HFFc6 (cell line): ENCODE results near the gene PRR9. TPM values are rescaled to one million over a fixed set of nuclear protein-coding genes. Genes with fewer than 3 reads are reported as not detected.

Source experiments
- DNase-seq: peaks from one replicate; pipeline ENCODE4 v3.0.0-alpha.2; 2018
- H3K27ac Mint-ChIP-seq: 2 replicates; pipeline ENCODE4 v1.8.0; 2020; ENCODE audit warnings: mild to moderate bottlenecking, mixed read lengths
- H3K27me3 Mint-ChIP-seq: 2 replicates; pipeline ENCODE4 v1.8.0; 2021; ENCODE audit warnings: mild to moderate bottlenecking, moderate library complexity, mixed read lengths; ENCODE audit not compliant: insufficient read depth
- H3K36me3 Mint-ChIP-seq: 2 replicates; pipeline ENCODE4 v1.8.0; 2021; ENCODE audit warnings: low read depth, mixed read lengths
- H3K4me1 Mint-ChIP-seq: 2 replicates; pipeline ENCODE4 v1.8.0; 2020; ENCODE audit warnings: low read depth, mixed read lengths
- H3K4me3 Mint-ChIP-seq: 2 replicates; pipeline ENCODE4 v1.8.0; 2020; ENCODE audit warnings: mild to moderate bottlenecking, moderate library complexity, mixed read lengths
- H3K9me3 Mint-ChIP-seq: 2 replicates; pipeline ENCODE4 v1.8.0; 2020; ENCODE audit warnings: mild to moderate bottlenecking, mixed read lengths
- CTCF ChIP-seq: fragments of 200-600 bp; sonication (generic); IDR thresholded peaks from 2 replicates; pipeline ENCODE4 v1.5.0; 2021; ENCODE audit warnings: antibody characterized with exemption, mild to moderate bottlenecking
- total RNA-seq, 6 experiments: library from RNA; stranded (reverse); fragmentation: NEBNext Ultra II Directional; extraction: Animal tissue kit (Norgen Biotek cat#: 25700); gene quantifications; 2 replicates in 1 of 6; 3 replicates in 5 of 6; pipeline ENCODE4 v1.2.3, GENCODE V29; 2021

Gene PRR9
- total RNA-seq, 6 experiments from 2014 or later: not detected

DNA sequence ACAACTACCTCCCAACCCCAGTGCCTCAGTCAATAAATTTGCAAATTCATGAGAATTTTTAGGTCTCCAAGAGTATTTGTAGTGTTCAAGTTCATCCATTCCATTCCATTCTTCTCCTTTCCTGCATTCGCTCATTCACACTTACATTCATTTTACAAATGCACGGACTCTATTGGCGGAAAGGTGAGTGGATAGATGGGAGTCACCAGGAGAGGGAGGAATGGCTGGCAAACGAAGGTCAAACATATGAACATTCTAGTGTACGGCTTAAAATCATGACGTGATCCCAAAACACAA, 44.6 kb downstream of the PRR9 start:
- peaks cover 34% of the 10 kb centered on the region for H3K27me3 Mint-ChIP-seq
- H3K4me3 Mint-ChIP-seq: peak overlapping the region; percentile 4; the same call in 1 of the 2 replicates
- H3K9me3 Mint-ChIP-seq: no peaks in the 10 kb centered on the region

GRCh38 chr1:153262462-153263157, 45.2 kb downstream of the PRR9 start:
- no peak for DNase-seq
- H3K4me3 Mint-ChIP-seq: no peak overlapping the region
- no peaks in the 10 kb centered on the region for H3K4me1 Mint-ChIP-seq
- no peak overlapping the region for H3K27ac Mint-ChIP-seq
- H3K9me3 Mint-ChIP-seq: no peaks in the 10 kb centered on the region
- TF ChIP-seq CTCF: no peak
- H3K36me3 Mint-ChIP-seq: no peaks in the 10 kb centered on the region
- H3K27me3 Mint-ChIP-seq: peaks cover 34% of the 10 kb centered on the region

More for the DNA sequence above, 44.6 kb downstream of the PRR9 start:
- TF ChIP-seq CTCF: no peak
- Mint-ChIP-seq H3K36me3 (no peaks in the 10 kb centered on the region), H3K4me1 (no peaks in the 10 kb centered on the region), H3K27ac (no peak overlapping the region)
- no peak for DNase-seq

DNA sequence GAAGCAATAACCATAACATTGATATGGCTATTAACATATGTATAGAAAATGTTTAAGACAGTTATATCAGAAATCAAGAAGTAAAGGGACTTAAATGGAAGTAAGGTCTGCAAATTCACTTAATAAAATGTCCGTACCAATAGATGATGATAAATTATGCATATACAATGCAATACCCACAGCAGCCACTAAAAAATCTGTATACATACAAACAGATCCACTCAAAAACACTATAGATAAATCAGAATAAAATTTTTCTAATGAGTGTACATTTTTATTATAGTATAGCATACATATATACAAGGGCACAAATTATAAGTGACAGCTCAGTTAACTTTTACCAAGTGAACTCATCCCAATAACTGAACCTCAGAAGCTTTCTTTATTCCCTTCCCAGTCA, 48.1 kb downstream of the PRR9 start:
- no peak overlapping the region for H3K4me3 Mint-ChIP-seq
- H3K27ac Mint-ChIP-seq: no peak overlapping the region
- H3K4me1 Mint-ChIP-seq: no peaks in the 10 kb centered on the region
- H3K36me3 Mint-ChIP-seq: no peaks in the 10 kb centered on the region
- no peak for DNase-seq
- peak; percentile 51 for TF ChIP-seq CTCF
- H3K9me3 Mint-ChIP-seq: no peaks in the 10 kb centered on the region
- H3K27me3 Mint-ChIP-seq: peaks cover 22% of the 10 kb centered on the region

Other genes starting within 250 kb of the PRR9 start
- gene SPRR4, start 246.9 kb upstream of the PRR9 start, total RNA-seq: not detected
- not detected for gene SPRR1A, start 233.5 kb upstream of the PRR9 start, total RNA-seq
- gene SPRR3, start 215.8 kb upstream of the PRR9 start, total RNA-seq: not detected
- gene SPRR1B, start 186.4 kb upstream of the PRR9 start, total RNA-seq: not detected
- gene SPRR2D, start 176.5 kb upstream of the PRR9 start, total RNA-seq: not detected
- gene SPRR2A, start 160.1 kb upstream of the PRR9 start, total RNA-seq: not detected
- gene SPRR2B, start 146.0 kb upstream of the PRR9 start, total RNA-seq: not detected
- gene SPRR2E, start 123.1 kb upstream of the PRR9 start, total RNA-seq: not detected
- gene SPRR2F, start 104.1 kb upstream of the PRR9 start, total RNA-seq: not detected
- gene SPRR2G, start 66.7 kb upstream of the PRR9 start, total RNA-seq: not detected
- gene LELP1, start 14.2 kb upstream of the PRR9 start, total RNA-seq: not detected
- gene LORICRIN, start 42.1 kb downstream of the PRR9 start, total RNA-seq: not detected
- not detected for gene PGLYRP3, start 95.4 kb downstream of the PRR9 start, total RNA-seq
- gene PGLYRP4, start 131.3 kb downstream of the PRR9 start, total RNA-seq: not detected
- not detected for gene S100A9, start 140.3 kb downstream of the PRR9 start, total RNA-seq
- not detected for gene S100A12, start 158.0 kb downstream of the PRR9 start, total RNA-seq
- gene S100A8, start 173.5 kb downstream of the PRR9 start, total RNA-seq: not detected
- gene S100A7A, start 198.9 kb downstream of the PRR9 start, total RNA-seq: not detected
- gene S100A7, start 243.1 kb downstream of the PRR9 start, total RNA-seq: not detected